GM23338 (cell line): Measurements from ENCODE around the gene FMOD. TPM values are rescaled to one million over a fixed set of nuclear protein-coding genes. Genes with fewer than 3 reads are reported as not detected.

Experiments used
- ATAC-seq: fragments of 200-7000 bp; cut with Tn5 transposase; 3 replicates; pipeline ENCODE4 v1.9.1; 2020
- DNase-seq: peaks from one replicate; pipeline ENCODE4 v3.0.0-alpha.2; 2015; ENCODE audit warnings: low spot score
- H2AFZ ChIP-seq: fragments of 200-600 bp; sonication (generic); 2 replicates; pipeline ENCODE4 v1.8.0; 2016; ENCODE audit warnings: antibody characterized with exemption, mild to moderate bottlenecking, moderate library complexity
- H3F3A ChIP-seq: fragments of 200-600 bp; sonication (generic); replicated peaks from 2 replicates; pipeline ENCODE4 v1.8.0; 2017; ENCODE audit warnings: antibody characterized with exemption, mixed run types, low read depth
- H3K27ac ChIP-seq: fragments of 200-600 bp; sonication (generic); 2 replicates; pipeline ENCODE4 v1.6.1; 2016; ENCODE audit warnings: low read depth
- H3K27me3 ChIP-seq: fragments of 200-600 bp; sonication (generic); 2 replicates; pipeline ENCODE4 v1.8.0; 2016; ENCODE audit warnings: mild to moderate bottlenecking, mixed run types, moderate library complexity; ENCODE audit not compliant: insufficient read depth
- H3K36me3 ChIP-seq: fragments of 200-600 bp; sonication (generic); 2 replicates; pipeline ENCODE4 v1.8.0; 2016; ENCODE audit warnings: mild to moderate bottlenecking; ENCODE audit not compliant: insufficient read depth
- H3K4me1 ChIP-seq: fragments of 200-600 bp; sonication (generic); 2 replicates; pipeline ENCODE4 v1.8.0; 2016; ENCODE audit warnings: mild to moderate bottlenecking, moderate library complexity; ENCODE audit not compliant: insufficient read depth
- H3K4me2 ChIP-seq: fragments of 200-600 bp; sonication (generic); 2 replicates; pipeline ENCODE4 v1.7.1; 2017; ENCODE audit warnings: mixed run types
- H3K4me3 ChIP-seq: fragments of 200-600 bp; sonication (generic); 2 replicates; pipeline ENCODE4 v1.6.1; 2016; ENCODE audit warnings: mixed run types
- H3K79me2 ChIP-seq: fragments of 200-600 bp; sonication (generic); replicated peaks from 2 replicates; pipeline ENCODE4 v1.8.0; 2017; ENCODE audit warnings: mild to moderate bottlenecking; ENCODE audit not compliant: insufficient read depth
- H3K9me2 ChIP-seq: fragments of 200-600 bp; sonication (generic); 2 replicates; pipeline ENCODE4 v1.8.0; 2017; ENCODE audit not compliant: insufficient read depth
- H4K20me1 ChIP-seq: fragments of 200-600 bp; sonication (generic); replicated peaks from 2 replicates; pipeline ENCODE4 v1.8.0; 2017; ENCODE audit warnings: mild to moderate bottlenecking; ENCODE audit not compliant: insufficient read depth
- H3K27ac Mint-ChIP-seq: 2 replicates; pipeline ENCODE4 v1.8.0; 2020; ENCODE audit warnings: inconsistent platforms, mild to moderate bottlenecking, moderate library complexity, mixed read lengths
- H3K27me3 Mint-ChIP-seq: 3 replicates; pipeline ENCODE4 v1.8.0; 2022; ENCODE audit warnings: low read depth, mild to moderate bottlenecking, moderate library complexity, mixed read lengths, inconsistent platforms; ENCODE audit not compliant: insufficient read depth, poor library complexity
- H3K36me3 Mint-ChIP-seq: 3 replicates; pipeline ENCODE4 v1.8.0; 2021; ENCODE audit warnings: low read depth, mild to moderate bottlenecking, inconsistent platforms, moderate library complexity, mixed read lengths
- H3K4me1 Mint-ChIP-seq: 3 replicates; pipeline ENCODE4 v1.8.0; 2020; ENCODE audit warnings: mild to moderate bottlenecking, inconsistent platforms, mixed read lengths
- H3K4me3 Mint-ChIP-seq: 3 replicates; pipeline ENCODE4 v1.8.0; 2021; ENCODE audit warnings: moderate library complexity, mild to moderate bottlenecking, inconsistent platforms, mixed read lengths
- H3K9me3 Mint-ChIP-seq: 3 replicates; pipeline ENCODE4 v1.8.0; 2020; ENCODE audit warnings: moderate library complexity, mild to moderate bottlenecking, inconsistent platforms, mixed read lengths
- CREB1 ChIP-seq: fragments of 250-450 bp; sonication (Bioruptor Pico); IDR thresholded peaks from 2 replicates; pipeline ENCODE4 v1.5.0; 2020; ENCODE audit warnings: low read depth, mild to moderate bottlenecking, moderate library complexity
- EZH2 ChIP-seq: fragments of 200-600 bp; sonication (generic); IDR thresholded peaks from one replicate; pipeline ENCODE4 v1.8.0; 2017; ENCODE audit warnings: antibody characterized with exemption, mild to moderate bottlenecking, low read depth; ENCODE audit not compliant: unreplicated experiment
- EZH2phosphoT487 ChIP-seq: fragments of 200-600 bp; sonication (generic); IDR thresholded peaks from one replicate; pipeline ENCODE4 v1.8.1; 2018; ENCODE audit warnings: antibody characterized with exemption; ENCODE audit not compliant: unreplicated experiment
- JUNB ChIP-seq: IDR thresholded peaks from one replicate; pipeline ENCODE4 v1.6.1; 2016; ENCODE audit warnings: antibody characterized with exemption; ENCODE audit not compliant: unreplicated experiment
- NANOG ChIP-seq: IDR thresholded peaks from 2 replicates; pipeline ENCODE4 v1.6.1; 2016; ENCODE audit warnings: antibody characterized with exemption, borderline replicate concordance
- POLR2AphosphoS5 ChIP-seq: IDR thresholded peaks from 2 replicates; pipeline ENCODE4 v1.6.1; 2016; ENCODE audit warnings: antibody characterized with exemption, low read depth
- STAT1 ChIP-seq: IDR thresholded peaks from one replicate; pipeline ENCODE4 v1.6.1; 2016; ENCODE audit warnings: antibody characterized with exemption; ENCODE audit not compliant: unreplicated experiment
- ZNF114 ChIP-seq: fragments of 250-450 bp; sonication (Bioruptor Pico); IDR thresholded peaks from 2 replicates; pipeline ENCODE4 v1.5.0; 2020; ENCODE audit warnings: mild to moderate bottlenecking, moderate library complexity
- ZNF331 ChIP-seq: fragments of 250-450 bp; sonication (Bioruptor Pico); IDR thresholded peaks from 2 replicates; pipeline ENCODE4 v1.5.0; 2020; ENCODE audit warnings: low read depth, mild to moderate bottlenecking, moderate library complexity
- polyA plus RNA-seq: library from polyadenylated mRNA; unstranded; fragments of >200 nt; fragmentation: Nextera tagmentation; extraction: Ambion mirVana; gene quantifications from 2 replicates; pipeline ENCODE4 v1.2.1, GENCODE V29; 2016
- total RNA-seq: library from RNA; depleted of rRNA; stranded (reverse); fragments of >200 nt; shearing (Covaris generic); gene quantifications from 2 replicates; pipeline ENCODE4 v1.2.3, GENCODE V29; 2014
- TF ChIP-seq, protein P1 (sequence below): IDR thresholded peaks from one replicate; pipeline ENCODE4 v1.6.1; 2018; ENCODE audit warnings: antibody characterized with exemption; ENCODE audit not compliant: unreplicated experiment
- TF ChIP-seq, protein P2 (sequence below): IDR thresholded peaks from 2 replicates; pipeline ENCODE4 v1.6.1; 2016; ENCODE audit warnings: antibody characterized with exemption
- TF ChIP-seq, protein P3 (sequence below), 2 experiments: fragments of 200-600 bp in 1 of 2; sonication (generic) in 1 of 2; conservative IDR thresholded peaks; 2 replicates each; pipeline versions ENCODE4 v1.5.1 to v1.6.1; 2016 to 2017; ENCODE audit warnings: antibody characterized with exemption in 2 of 2, low read depth in 2 of 2, mild to moderate bottlenecking in 2 of 2, moderate library complexity in 1 of 2
- TF ChIP-seq, protein P4 (sequence below): fragments of 250-450 bp; sonication (Bioruptor Pico); IDR thresholded peaks from 2 replicates; pipeline ENCODE4 v1.5.0; 2020; ENCODE audit warnings: mild to moderate bottlenecking, moderate library complexity

FMOD gene
- total and polyA plus RNA-seq, 2 experiments from 2014 or later, result 0.27 to 1.3 TPM

DNA sequence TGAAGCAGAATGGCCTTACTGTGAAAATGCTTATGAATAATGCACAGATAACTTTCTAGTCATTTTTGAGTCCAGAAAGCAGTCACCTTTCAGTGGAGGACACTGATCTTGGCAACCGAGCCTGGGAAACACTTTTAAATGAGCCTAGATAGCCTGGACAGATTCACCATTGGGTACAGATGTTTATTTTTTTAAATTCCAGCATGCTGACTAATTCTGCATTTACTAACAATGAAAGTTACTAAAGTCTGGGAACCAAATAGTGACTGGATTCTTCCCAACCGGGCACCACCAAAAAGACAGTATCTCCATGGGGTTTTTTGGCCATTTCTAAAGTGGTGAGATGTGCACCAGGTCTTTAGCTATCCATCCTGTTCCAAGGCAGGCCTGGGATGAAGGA is 3.3 kb upstream of the FMOD start:
- H3K4me1 ChIP-seq, result no peaks in the 10 kb centered on the region
- H3K36me3 ChIP-seq, result no peaks in the 10 kb centered on the region
- H3K9me2 ChIP-seq, result no peaks in the 10 kb centered on the region
- H3K4me2 ChIP-seq, result no peak overlapping the region
- no peaks in the 10 kb centered on the region for H4K20me1 ChIP-seq
- Mint-ChIP-seq H3K4me3 (no peak overlapping the region), H3K36me3 (no peaks in the 10 kb centered on the region), H3K27me3 (no peaks in the 10 kb centered on the region), H3K9me3 (no peaks in the 10 kb centered on the region), H3K4me1 (peaks cover 4% of the 10 kb centered on the region; the same call in 1 of the 3 replicates), H3K27ac (no peak overlapping the region)
- no peaks in the 10 kb centered on the region for H3F3A ChIP-seq
- ATAC-seq (no peak), DNase-seq (no peak)
- no peaks in the 10 kb centered on the region for H3K79me2 ChIP-seq
- H3K27me3 ChIP-seq, result no peaks in the 10 kb centered on the region
- TF ChIP-seq, protein P1, sequence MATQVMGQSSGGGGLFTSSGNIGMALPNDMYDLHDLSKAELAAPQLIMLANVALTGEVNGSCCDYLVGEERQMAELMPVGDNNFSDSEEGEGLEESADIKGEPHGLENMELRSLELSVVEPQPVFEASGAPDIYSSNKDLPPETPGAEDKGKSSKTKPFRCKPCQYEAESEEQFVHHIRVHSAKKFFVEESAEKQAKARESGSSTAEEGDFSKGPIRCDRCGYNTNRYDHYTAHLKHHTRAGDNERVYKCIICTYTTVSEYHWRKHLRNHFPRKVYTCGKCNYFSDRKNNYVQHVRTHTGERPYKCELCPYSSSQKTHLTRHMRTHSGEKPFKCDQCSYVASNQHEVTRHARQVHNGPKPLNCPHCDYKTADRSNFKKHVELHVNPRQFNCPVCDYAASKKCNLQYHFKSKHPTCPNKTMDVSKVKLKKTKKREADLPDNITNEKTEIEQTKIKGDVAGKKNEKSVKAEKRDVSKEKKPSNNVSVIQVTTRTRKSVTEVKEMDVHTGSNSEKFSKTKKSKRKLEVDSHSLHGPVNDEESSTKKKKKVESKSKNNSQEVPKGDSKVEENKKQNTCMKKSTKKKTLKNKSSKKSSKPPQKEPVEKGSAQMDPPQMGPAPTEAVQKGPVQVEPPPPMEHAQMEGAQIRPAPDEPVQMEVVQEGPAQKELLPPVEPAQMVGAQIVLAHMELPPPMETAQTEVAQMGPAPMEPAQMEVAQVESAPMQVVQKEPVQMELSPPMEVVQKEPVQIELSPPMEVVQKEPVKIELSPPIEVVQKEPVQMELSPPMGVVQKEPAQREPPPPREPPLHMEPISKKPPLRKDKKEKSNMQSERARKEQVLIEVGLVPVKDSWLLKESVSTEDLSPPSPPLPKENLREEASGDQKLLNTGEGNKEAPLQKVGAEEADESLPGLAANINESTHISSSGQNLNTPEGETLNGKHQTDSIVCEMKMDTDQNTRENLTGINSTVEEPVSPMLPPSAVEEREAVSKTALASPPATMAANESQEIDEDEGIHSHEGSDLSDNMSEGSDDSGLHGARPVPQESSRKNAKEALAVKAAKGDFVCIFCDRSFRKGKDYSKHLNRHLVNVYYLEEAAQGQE, result no peak
- TF ChIP-seq CREB1 (no peak), ZNF114 (no peak), EZH2 (no peak), STAT1 (no peak), JUNB (no peak), NANOG (no peak), POLR2AphosphoS5 (no peak), EZH2phosphoT487 (no peak), ZNF331 (CRISPR knock-in tag) (no peak)
- TF ChIP-seq, protein P2, sequence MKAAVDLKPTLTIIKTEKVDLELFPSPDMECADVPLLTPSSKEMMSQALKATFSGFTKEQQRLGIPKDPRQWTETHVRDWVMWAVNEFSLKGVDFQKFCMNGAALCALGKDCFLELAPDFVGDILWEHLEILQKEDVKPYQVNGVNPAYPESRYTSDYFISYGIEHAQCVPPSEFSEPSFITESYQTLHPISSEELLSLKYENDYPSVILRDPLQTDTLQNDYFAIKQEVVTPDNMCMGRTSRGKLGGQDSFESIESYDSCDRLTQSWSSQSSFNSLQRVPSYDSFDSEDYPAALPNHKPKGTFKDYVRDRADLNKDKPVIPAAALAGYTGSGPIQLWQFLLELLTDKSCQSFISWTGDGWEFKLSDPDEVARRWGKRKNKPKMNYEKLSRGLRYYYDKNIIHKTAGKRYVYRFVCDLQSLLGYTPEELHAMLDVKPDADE, result no peak
- TF ChIP-seq, protein P3, sequence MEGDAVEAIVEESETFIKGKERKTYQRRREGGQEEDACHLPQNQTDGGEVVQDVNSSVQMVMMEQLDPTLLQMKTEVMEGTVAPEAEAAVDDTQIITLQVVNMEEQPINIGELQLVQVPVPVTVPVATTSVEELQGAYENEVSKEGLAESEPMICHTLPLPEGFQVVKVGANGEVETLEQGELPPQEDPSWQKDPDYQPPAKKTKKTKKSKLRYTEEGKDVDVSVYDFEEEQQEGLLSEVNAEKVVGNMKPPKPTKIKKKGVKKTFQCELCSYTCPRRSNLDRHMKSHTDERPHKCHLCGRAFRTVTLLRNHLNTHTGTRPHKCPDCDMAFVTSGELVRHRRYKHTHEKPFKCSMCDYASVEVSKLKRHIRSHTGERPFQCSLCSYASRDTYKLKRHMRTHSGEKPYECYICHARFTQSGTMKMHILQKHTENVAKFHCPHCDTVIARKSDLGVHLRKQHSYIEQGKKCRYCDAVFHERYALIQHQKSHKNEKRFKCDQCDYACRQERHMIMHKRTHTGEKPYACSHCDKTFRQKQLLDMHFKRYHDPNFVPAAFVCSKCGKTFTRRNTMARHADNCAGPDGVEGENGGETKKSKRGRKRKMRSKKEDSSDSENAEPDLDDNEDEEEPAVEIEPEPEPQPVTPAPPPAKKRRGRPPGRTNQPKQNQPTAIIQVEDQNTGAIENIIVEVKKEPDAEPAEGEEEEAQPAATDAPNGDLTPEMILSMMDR (conservative IDR thresholded peaks at IDR 0.05; ENCODE audit: low read depth in 2 of 2), result no peak
- TF ChIP-seq, protein P4, sequence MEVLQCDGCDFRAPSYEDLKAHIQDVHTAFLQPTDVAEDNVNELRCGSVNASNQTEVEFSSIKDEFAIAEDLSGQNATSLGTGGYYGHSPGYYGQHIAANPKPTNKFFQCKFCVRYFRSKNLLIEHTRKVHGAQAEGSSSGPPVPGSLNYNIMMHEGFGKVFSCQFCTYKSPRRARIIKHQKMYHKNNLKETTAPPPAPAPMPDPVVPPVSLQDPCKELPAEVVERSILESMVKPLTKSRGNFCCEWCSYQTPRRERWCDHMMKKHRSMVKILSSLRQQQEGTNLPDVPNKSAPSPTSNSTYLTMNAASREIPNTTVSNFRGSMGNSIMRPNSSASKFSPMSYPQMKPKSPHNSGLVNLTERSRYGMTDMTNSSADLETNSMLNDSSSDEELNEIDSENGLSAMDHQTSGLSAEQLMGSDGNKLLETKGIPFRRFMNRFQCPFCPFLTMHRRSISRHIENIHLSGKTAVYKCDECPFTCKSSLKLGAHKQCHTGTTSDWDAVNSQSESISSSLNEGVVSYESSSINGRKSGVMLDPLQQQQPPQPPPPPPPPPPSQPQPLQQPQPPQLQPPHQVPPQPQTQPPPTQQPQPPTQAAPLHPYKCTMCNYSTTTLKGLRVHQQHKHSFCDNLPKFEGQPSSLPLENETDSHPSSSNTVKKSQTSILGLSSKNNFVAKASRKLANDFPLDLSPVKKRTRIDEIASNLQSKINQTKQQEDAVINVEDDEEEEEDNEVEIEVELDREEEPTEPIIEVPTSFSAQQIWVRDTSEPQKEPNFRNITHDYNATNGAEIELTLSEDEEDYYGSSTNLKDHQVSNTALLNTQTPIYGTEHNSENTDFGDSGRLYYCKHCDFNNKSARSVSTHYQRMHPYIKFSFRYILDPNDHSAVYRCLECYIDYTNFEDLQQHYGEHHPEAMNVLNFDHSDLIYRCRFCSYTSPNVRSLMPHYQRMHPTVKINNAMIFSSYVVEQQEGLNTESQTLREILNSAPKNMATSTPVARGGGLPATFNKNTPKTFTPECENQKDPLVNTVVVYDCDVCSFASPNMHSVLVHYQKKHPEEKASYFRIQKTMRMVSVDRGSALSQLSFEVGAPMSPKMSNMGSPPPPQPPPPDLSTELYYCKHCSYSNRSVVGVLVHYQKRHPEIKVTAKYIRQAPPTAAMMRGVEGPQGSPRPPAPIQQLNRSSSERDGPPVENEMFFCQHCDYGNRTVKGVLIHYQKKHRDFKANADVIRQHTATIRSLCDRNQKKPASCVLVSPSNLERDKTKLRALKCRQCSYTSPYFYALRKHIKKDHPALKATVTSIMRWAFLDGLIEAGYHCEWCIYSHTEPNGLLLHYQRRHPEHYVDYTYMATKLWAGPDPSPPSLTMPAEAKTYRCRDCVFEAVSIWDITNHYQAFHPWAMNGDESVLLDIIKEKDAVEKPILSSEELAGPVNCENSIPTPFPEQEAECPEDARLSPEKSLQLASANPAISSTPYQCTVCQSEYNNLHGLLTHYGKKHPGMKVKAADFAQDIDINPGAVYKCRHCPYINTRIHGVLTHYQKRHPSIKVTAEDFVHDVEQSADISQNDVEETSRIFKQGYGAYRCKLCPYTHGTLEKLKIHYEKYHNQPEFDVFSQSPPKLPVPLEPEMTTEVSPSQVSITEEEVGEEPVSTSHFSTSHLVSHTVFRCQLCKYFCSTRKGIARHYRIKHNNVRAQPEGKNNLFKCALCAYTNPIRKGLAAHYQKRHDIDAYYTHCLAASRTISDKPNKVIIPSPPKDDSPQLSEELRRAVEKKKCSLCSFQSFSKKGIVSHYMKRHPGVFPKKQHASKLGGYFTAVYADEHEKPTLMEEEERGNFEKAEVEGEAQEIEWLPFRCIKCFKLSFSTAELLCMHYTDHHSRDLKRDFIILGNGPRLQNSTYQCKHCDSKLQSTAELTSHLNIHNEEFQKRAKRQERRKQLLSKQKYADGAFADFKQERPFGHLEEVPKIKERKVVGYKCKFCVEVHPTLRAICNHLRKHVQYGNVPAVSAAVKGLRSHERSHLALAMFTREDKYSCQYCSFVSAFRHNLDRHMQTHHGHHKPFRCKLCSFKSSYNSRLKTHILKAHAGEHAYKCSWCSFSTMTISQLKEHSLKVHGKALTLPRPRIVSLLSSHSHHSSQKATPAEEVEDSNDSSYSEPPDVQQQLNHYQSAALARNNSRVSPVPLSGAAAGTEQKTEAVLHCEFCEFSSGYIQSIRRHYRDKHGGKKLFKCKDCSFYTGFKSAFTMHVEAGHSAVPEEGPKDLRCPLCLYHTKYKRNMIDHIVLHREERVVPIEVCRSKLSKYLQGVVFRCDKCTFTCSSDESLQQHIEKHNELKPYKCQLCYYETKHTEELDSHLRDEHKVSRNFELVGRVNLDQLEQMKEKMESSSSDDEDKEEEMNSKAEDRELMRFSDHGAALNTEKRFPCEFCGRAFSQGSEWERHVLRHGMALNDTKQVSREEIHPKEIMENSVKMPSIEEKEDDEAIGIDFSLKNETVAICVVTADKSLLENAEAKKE (CRISPR knock-in tag), result no peak
- H3K4me3 ChIP-seq, result no peak overlapping the region
- no peak overlapping the region for H2AFZ ChIP-seq
- H3K27ac ChIP-seq, result no peak overlapping the region
